B cell (primary cell): Measurements from ENCODE around the gene NXPE3. TPM values are rescaled to one million over a fixed set of nuclear protein-coding genes. Genes with fewer than 3 reads are reported as not detected.
"Not testable (repeated sequence)": the region's sequence is repeated elsewhere in the genome, so short reads cannot be mapped to it uniquely, and the experiment has no call there.

ENCODE experiments used
- ATAC-seq: fragments of 200-7000 bp; cut with Tn5 transposase; one replicate; pipeline ENCODE4 v1.10.0; 2021; ENCODE audit warnings: low read depth, mild to moderate bottlenecking, moderate number of reproducible peaks, moderate library complexity
- CTCF ChIA-PET: fragments of 350-600 bp; sonication (Branson Sonifier 250); formaldehyde crosslinking; loops from one replicate; lab custom pipeline; 2021; ENCODE audit warnings: antibody characterized with exemption, inconsistent platforms; lab: Charles Lee
- POLR2A ChIA-PET: fragments of 350-600 bp; sonication (Branson Sonifier 250); formaldehyde crosslinking; loops from one replicate; lab custom pipeline; 2021; ENCODE audit warnings: antibody characterized with exemption; lab: Charles Lee
- DNase-seq: peaks from one replicate; pipeline ENCODE4 v3.0.0; 2013
- H2AFZ ChIP-seq: 2 replicates; pipeline ENCODE4 v1.6.1; 2012; ENCODE audit warnings: mild to moderate bottlenecking, low read depth, low read length; ENCODE audit not compliant: insufficient read depth, poor library complexity, severe bottlenecking
- H3K27ac ChIP-seq, 2 donors: 1 replicate in 1 of 2; 2 replicates in 1 of 2; pipeline ENCODE4 v1.5.1; 2012 to 2013; ENCODE audit warnings: low read length in 2 of 2, mild to moderate bottlenecking in 2 of 2, moderate library complexity in 1 of 2
- H3K27me3 ChIP-seq, 4 experiments: fragments of 200-600 bp in 1 of 4; sonication (generic) in 1 of 4; replicated peaks in 1 of 4; 1 replicate in 2 of 4; 2 replicates in 2 of 4; pipeline versions ENCODE4 v1.6.1 to v1.7.0; 2013 to 2016; ENCODE audit warnings: low read length in 3 of 4, mild to moderate bottlenecking in 2 of 4, mixed read lengths in 1 of 4, moderate library complexity in 1 of 4; ENCODE audit not compliant: insufficient read depth in 4 of 4, control insufficient read depth in 3 of 4; ENCODE audit errors: control extremely low read depth in 1 of 4
- H3K36me3 ChIP-seq, 2 experiments: replicated peaks in 1 of 2; 1 replicate in 1 of 2; 2 replicates in 1 of 2; pipeline versions ENCODE4 v1.6.1 to v1.7.1; 2013; ENCODE audit warnings: low read length in 1 of 2; ENCODE audit not compliant: insufficient read depth in 2 of 2, control insufficient read depth in 1 of 2; ENCODE audit errors: control extremely low read depth in 1 of 2, extremely low read depth in 1 of 2
- H3K4me1 ChIP-seq, 2 donors: fragments of 200-600 bp in 1 of 2; sonication (generic) in 1 of 2; 1 replicate in 1 of 2; 2 replicates in 1 of 2; pipeline versions ENCODE4 v1.5.1 to v1.6.1; 2013 to 2017; ENCODE audit warnings: low read length in 2 of 2; ENCODE audit not compliant: control insufficient read depth in 2 of 2, insufficient read depth in 2 of 2
- H3K4me2 ChIP-seq: replicated peaks from 2 replicates; pipeline ENCODE3; 2012; ENCODE audit warnings: mild to moderate bottlenecking, low read depth, low read length; ENCODE audit not compliant: poor library complexity, severe bottlenecking
- H3K4me3 ChIP-seq, 5 experiments: fragments of 200-600 bp in 1 of 5; sonication (generic) in 1 of 5; 1 replicate in 3 of 5; 2 replicates in 2 of 5; pipeline versions ENCODE4 v1.5.1 to v1.7.0; 2011 to 2016; ENCODE audit warnings: low read length in 4 of 5, mild to moderate bottlenecking in 4 of 5, low read depth in 2 of 5, control low read depth in 1 of 5, moderate library complexity in 1 of 5; ENCODE audit not compliant: insufficient read depth in 1 of 5; ENCODE audit errors: control extremely low read depth in 1 of 5, extremely low read depth in 1 of 5
- H3K79me2 ChIP-seq: fragments of 200-600 bp; sonication (generic); one replicate; pipeline ENCODE4 v1.6.0; 2016; ENCODE audit warnings: low read length; ENCODE audit not compliant: control insufficient read depth, insufficient read depth
- H3K9ac ChIP-seq: fragments of 200-600 bp; sonication (generic); 2 replicates; pipeline ENCODE4 v1.6.1; 2017; ENCODE audit warnings: mild to moderate bottlenecking, low read length, moderate library complexity
- H3K9me3 ChIP-seq, 3 donors: one replicate each; pipeline versions ENCODE4 v1.6.1 to v1.7.1; 2013; ENCODE audit warnings: low read length in 2 of 3; ENCODE audit not compliant: control insufficient read depth in 2 of 3, insufficient read depth in 1 of 3; ENCODE audit errors: control extremely low read depth in 1 of 3
- H4K20me1 ChIP-seq: 2 replicates; pipeline ENCODE4 v1.6.0; 2012; ENCODE audit warnings: mild to moderate bottlenecking, low read length; ENCODE audit not compliant: insufficient read depth, control insufficient read depth, poor library complexity, severe bottlenecking
- H3K27ac Mint-ChIP-seq: one replicate; pipeline ENCODE4 v1.8.0; 2021; ENCODE audit warnings: mixed read lengths
- H3K27me3 Mint-ChIP-seq: one replicate; pipeline ENCODE4 v1.8.0; 2021; ENCODE audit warnings: mixed read lengths
- H3K4me1 Mint-ChIP-seq: one replicate; pipeline ENCODE4 v1.8.0; 2021; ENCODE audit warnings: mixed read lengths
- H3K4me3 Mint-ChIP-seq: one replicate; pipeline ENCODE4 v1.8.0; 2021; ENCODE audit warnings: mixed read lengths
- H3K9me3 Mint-ChIP-seq: one replicate; pipeline ENCODE4 v1.8.0; 2022; ENCODE audit warnings: mixed read lengths; ENCODE audit not compliant: insufficient read depth
- CTCF ChIP-seq: fragments of 200-600 bp; IDR thresholded peaks from one replicate; pipeline ENCODE4 v1.8.0; 2022; ENCODE audit warnings: antibody characterized with exemption, mild to moderate bottlenecking
- EZH2 ChIP-seq: IDR thresholded peaks from 2 replicates; pipeline ENCODE4 v1.6.1; 2012; ENCODE audit warnings: borderline replicate concordance, low read depth, mild to moderate bottlenecking, moderate library complexity, low read length; ENCODE audit not compliant: insufficient read depth, poor library complexity, severe bottlenecking
- WGBS: methylation state at CpG from one replicate; pipeline ENCODE4 v1.1.5; 2013; ENCODE audit warnings: missing lambda C conversion rate; ENCODE audit not compliant: insufficient coverage; 5-methylcytosine and 5-hydroxymethylcytosine counted together
- intact Hi-C: fragments of 100-400 bp; cut with micrococcal nuclease; formaldehyde crosslinking; loops from one replicate; pipeline ENCODE4 v1.10.0; 2022
- polyA plus RNA-seq: library from polyadenylated mRNA; depleted of rRNA; stranded (reverse); fragments of >200 nt; gene quantifications from 2 replicates; pipeline ENCODE4 v1.2.3, GENCODE V29; 2012
- total RNA-seq, 2 donors: library from RNA; stranded (reverse); fragments of 120-200 nt in 1 of 2; gene quantifications; 1 replicate in 1 of 2; 2 replicates in 1 of 2; pipeline versions ENCODE4 v1.2.3 to v1.2.4, GENCODE V29; 2013 to 2022

Gene NXPE3
- total and polyA plus RNA-seq, 2 donors (not counting 1 experiment from before 2014, with no cell fraction given), result 15.4 to 19.7 TPM

- Mint-ChIP-seq H3K4me1 (no peaks in the 10 kb centered on the region), H3K4me3 (no peak overlapping the region), H3K9me3 (no peaks in the 10 kb centered on the region), H3K27me3 (no peaks in the 10 kb centered on the region), H3K27ac (no peak overlapping the region)
- H3K27me3 ChIP-seq, result no peaks in the 10 kb centered on the region
- H3K9ac ChIP-seq, result no peak overlapping the region
- no peak for TF ChIP-seq EZH2
- no peak for TF ChIP-seq CTCF
- CTCF ChIA-PET, result no interaction called here
- no peaks in the 10 kb centered on the region for H3K4me1 ChIP-seq
- H2AFZ ChIP-seq, result no peak overlapping the region
- no peaks in the 10 kb centered on the region for H4K20me1 ChIP-seq
- ATAC-seq (no peak), DNase-seq (no peak)
- no peak overlapping the region for H3K4me3 ChIP-seq
- intact Hi-C loops, result no loop called here
- no peak overlapping the region for H3K27ac ChIP-seq
- no peaks in the 10 kb centered on the region for H3K79me2 ChIP-seq
- no peaks in the 10 kb centered on the region for H3K9me3 ChIP-seq
- H3K36me3 ChIP-seq, result peaks cover 2 to 4% of the 10 kb centered on the region in 2 experiments
- no peak overlapping the region for H3K4me2 ChIP-seq
- POLR2A ChIA-PET, result no interaction called here
- no CpG with 5 or more reads among the region's 1 CpG for WGBS
Observed at GRCh38 chr3:101744811-101745210, 34.2 kb upstream of the NXPE3 start.

GRCh38 chr3:101745934-101746333 lies 33.1 kb upstream of the NXPE3 start:
- H3K79me2 ChIP-seq, DNase-seq, H3K4me1 Mint-ChIP-seq, H3K27me3 ChIP-seq, H3K4me2 ChIP-seq, H3K4me1 ChIP-seq, H3K27ac ChIP-seq, H3K27me3 Mint-ChIP-seq, H3K27ac Mint-ChIP-seq, H3K9ac ChIP-seq, intact Hi-C loops, H2AFZ ChIP-seq, POLR2A ChIA-PET, H3K9me3 ChIP-seq, H3K9me3 Mint-ChIP-seq, H4K20me1 ChIP-seq, H3K36me3 ChIP-seq, H3K4me3 Mint-ChIP-seq, ATAC-seq, CTCF ChIA-PET, H3K4me3 ChIP-seq: not testable (repeated sequence)
- WGBS, result no CpG with 5 or more reads among the region's 1 CpG

GRCh38 chr3:101753386-101754113 lies 25.5 kb upstream of the NXPE3 start:
- H3K9me3 ChIP-seq, H3K9me3 Mint-ChIP-seq, H3K9ac ChIP-seq, H3K4me3 Mint-ChIP-seq, POLR2A ChIA-PET, ATAC-seq, H3K79me2 ChIP-seq, H2AFZ ChIP-seq, H3K4me3 ChIP-seq, H3K4me1 Mint-ChIP-seq, CTCF ChIA-PET, intact Hi-C loops, DNase-seq, H3K4me1 ChIP-seq, H3K4me2 ChIP-seq, H3K27ac ChIP-seq, H3K27me3 ChIP-seq, H3K27ac Mint-ChIP-seq, H4K20me1 ChIP-seq, H3K27me3 Mint-ChIP-seq: not testable (repeated sequence)
- WGBS, result 90% methylated on average over 2 of the region's 23 CpGs
- H3K36me3 ChIP-seq, result peaks cover 0 to 31% of the 10 kb centered on the region in 2 experiments
